HG03354 (cell line): ENCODE measurements around the gene SULT1C4.
"Not testable (repeated sequence)": the region's sequence is repeated elsewhere in the genome, so short reads cannot be mapped to it uniquely, and the experiment has no call there.

Experiments
- ATAC-seq: cut with Tn5 transposase; IDR thresholded peaks from one replicate; pipeline ENCODE4 v1.9.1; 2021; ENCODE audit warnings: mild to moderate bottlenecking; ENCODE audit not compliant: unreplicated experiment, poor library complexity, severe bottlenecking

The SULT1C4 gene

DNA sequence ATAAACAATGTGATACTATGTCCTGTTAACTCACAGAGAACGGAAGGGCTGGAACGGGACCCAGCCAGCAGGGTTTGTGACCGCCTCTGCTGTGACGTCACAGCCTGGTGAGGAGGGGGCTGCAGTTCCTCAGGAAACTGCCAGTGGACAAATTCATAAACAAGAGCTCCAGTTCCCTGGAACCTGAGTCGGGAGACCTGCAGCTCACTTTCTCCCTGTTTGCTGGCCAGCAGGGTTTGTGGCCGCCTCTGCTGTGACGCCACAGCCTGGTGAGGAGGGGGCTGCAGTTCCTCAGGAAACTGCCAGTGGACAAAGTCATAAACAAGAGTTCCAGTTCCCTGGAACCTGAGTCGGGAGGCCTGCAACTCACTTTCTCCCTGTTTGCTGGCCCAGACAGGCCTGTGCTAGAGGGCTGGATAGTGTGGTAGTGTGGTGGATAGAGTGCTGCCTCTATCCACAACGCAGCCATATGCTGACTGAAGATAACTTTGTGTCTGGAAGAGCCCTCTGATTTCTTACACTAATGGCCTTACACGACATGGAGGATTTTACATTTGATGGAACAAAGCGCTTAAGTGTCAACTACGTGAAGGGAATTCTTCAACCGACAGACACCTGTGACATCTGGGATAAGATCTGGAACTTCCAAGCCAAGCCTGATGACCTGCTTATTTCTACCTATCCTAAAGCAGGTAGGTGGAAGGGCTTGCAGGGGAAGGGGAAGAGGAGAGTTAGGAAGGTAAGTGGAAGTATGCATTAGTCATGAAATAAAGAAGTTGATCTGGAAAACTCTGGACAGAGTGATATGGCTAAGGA lies at the start of gene SULT1C4:
Gene SULT1C4, plus strand, starts transcription at position 140 of the 816 bp plus-strand sequence. Its CDS starts 384 bp downstream, at position 524.
- no peak for ATAC-seq

DNA sequence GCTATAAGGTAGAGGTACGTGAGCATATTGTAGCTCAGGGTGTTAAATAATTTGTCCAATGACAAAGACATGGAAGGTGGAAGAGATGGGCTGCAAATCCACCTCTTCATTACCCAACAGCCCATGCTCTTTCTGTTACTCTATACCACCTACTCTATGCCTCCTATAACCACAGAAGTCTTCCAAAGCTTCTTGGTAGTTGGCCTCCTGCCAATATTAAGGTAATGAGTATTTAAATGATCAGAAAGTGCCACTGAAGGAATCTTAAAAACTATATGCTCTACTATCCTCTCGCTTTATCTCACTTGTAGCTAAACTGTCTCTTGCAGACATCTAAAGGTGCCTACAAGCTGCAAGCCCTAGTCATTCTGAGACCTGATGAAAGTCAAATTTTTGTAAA lies 48.0 kb upstream of the SULT1C4 start:
- ATAC-seq = no peak

DNA sequence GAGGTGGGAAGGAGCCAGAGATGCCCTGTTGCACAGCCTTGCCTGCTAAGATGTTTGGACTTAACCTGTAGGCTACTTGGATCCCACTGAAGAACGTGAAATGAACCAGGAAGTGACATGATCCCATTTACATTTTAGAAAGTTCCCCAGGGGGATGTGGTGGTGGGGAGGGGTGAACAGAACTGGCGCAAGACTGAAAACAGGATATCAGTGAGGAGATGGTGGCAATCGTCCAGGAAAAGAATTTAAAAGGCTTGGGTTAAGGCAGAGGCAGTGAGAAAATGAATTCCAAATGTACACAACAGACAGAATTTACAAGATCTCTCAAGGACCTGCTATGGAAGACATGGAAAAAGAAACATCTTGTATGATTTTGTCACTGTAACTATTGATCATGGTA lies 46.8 kb upstream of the SULT1C4 start:
- no peak for ATAC-seq

DNA sequence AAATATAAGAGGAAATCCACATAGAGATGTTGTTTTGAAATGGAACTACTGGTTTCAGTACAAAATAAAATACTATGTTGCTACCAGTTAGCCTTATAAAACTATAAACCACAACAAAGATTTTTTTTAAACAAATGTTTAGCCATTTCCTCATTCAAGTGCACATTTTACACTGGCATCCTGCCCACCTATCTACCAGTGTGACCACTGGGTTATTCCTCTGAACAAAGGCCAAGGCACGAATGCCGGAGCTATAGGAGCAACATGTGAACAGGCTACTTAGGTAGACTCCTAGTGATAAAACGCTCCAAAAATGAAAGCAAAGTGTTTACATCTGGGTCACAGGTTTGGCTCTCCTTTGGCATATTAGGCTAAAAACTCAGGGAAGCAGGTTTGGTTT lies 31.8 kb upstream of the SULT1C4 start:
- ATAC-seq = no peak

DNA sequence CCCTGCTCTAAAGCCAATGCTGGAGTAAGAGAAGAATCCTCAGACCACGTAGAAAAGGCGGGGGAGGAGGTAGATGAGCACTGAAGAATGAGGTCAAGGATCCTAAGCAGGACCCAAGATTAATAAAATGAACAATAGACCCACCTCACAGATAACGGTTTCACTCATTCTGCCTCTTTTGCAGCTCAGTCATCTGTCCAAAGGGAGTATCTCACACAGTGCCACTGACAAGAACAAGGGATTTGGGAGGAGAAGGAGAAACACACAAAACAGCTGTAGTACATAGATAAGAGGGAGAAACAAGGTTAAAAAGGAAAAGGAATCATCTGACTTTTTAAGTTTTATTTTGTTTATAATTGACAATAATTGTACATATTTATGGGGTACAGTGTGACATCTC lies 30.9 kb upstream of the SULT1C4 start:
- no peak for ATAC-seq

DNA sequence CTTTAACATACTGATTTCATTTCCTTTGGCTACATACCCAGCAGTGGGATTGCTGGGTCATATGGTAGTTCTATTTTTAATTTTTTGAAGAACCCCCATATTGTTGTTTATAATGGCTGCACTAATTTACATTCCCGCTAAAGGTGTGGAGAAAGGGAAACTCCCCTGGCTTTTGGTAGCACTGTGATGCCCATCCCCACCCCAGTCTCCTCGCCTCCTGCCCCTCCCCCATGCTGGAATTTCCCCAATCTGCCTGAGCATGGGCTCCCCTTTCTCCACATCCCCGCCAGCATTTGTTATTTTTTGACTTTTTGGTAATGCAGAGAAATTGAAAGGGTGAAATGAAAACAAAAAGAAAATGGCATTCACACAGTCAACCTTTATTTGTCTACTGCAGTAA lies 30.0 kb upstream of the SULT1C4 start:
- no peak for ATAC-seq

DNA sequence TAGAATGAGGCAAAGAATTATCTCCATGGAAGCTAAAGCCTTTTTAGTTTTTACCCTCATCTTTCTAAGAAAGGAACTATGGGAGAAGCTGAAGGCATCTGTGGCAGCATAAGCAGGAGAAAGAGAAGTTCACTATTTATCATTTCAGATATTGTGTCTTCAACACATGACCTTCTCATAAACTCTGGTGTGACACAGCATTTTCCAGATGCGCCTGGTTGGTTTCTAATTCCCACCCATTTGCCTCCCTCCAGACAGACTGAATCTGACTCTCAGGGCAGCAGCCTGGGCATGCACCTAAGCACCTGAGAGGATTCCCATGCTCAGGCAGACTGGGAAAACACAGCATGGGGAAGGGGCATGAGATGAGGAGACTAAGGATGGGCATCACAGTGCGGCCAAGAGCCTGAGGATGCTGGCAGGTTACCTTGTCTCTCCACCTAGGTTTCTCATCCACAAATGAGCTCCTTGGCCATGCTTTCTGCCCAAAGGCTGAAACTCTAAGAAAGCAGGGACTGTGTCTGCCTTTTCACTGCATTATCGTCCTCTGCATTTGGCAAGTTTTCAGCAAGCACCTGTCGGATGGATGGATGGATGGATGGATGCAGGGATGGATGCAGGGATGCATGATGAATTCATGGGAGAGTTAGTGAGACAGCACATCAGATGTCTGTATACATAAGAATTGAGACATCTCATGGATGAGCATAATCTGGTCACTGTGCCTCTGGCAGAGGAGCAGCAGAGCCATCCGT lies 28.8 kb upstream of the SULT1C4 start:
- no peak for ATAC-seq

DNA sequence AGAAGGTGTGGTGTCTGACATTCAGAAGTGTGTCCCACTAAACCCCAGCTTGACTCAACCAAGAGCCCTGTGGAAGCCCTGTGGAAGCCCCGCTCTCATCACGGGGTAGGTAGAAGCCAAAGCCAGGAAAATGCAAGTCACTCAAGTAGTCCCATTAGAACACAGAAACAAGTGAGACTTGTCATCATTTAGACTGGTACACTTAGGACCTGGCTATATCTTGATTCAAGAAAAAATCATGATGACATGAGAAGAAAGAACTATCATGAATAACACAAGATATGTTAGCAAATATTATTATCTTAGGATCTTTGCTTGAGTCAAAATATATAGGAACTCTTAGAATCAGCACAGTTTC lies 28.2 kb upstream of the SULT1C4 start:
- ATAC-seq = no peak

DNA sequence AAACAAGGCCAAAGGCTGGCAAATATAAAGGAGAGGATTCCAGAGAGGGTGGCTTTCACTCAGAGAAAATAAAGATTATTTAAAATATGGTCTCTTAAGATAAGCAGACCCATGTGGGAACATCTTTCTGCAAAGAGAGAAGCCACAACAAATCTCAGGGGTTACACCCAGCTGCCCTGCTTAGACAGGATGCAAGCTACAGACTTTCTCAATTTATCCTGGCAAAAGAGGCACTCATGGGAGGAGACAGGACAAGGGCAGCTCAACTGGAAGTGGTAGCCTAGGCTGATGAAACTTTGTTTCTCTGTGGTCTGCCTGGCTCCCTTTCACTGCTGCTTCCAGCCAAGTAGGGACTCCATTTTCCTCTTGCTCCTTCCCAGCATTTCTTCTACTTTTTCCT lies 25.9 kb upstream of the SULT1C4 start:
- ATAC-seq = no peak

DNA sequence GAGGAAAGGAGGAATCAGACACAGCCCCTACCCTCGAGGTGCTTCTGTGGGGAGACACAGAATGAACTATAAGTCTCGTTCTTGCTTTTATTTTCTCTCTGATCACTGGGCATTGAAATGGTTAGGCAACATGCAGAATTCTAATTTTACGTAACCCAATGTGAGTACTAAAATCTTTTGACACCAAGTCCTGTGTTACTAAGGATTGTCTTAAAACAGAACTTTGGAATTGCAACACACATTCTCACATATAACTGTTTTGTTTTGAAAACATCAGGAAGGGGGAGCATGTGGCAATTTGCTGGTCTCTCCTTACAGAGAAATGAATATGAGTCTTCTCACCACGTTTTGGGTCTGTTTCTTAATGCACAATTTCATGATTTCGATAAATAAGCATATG lies 23.6 kb upstream of the SULT1C4 start:
- no peak for ATAC-seq

DNA sequence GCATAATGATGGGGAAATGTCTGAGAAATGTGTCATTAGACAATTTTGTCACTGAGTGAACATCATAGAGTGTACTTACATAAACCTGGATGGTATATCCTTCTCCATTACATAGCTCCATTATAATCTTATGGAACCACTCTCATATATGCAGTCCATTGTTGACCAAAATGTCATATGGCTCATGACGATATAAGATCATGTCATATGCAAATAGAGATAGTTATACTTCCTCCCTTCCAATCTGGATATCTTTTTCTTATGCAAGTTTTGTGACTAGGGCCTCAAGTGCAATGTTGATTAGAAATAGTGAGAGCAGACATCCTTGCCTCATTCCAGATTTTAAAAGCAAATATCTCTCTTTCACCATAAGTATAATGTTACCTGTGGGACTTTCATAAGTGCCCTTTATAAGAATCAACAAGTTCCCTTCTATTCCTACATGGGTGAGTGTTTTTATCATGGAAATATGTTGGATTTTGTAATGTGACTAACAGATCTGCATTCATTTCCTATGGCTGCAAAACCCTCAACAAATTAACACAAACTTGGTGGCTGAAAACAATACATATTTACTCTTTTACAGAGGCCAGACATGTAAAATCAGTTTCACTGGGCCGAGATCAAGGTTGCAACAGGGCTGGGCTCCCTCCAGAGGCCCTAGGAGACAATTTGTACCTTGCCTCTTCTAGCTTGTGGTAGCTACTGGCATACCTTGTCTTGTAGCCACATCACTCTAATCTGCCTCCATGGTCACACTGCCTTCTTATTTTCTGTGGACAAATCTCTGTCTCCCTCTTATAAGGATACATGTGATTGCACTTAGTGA lies 21.6 kb upstream of the SULT1C4 start:
- ATAC-seq = no peak

DNA sequence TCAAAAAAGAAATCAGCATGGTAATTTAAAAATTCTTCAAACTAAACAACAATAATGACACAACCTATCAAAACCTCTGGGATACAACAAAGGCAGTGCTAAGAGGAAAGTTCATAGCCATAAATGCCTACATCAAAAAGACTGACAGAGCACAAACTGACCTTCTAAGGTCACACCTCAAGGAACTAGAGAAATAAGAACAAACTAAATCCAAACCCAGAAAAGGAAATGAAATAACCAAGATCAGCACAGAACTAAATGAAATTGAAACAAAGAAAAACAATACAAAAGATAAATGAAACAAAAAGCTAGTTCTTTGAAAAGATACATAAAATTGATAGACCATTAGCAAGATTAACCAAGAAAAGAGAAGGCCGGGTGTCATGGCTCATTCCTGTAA lies 18.4 kb upstream of the SULT1C4 start:
- ATAC-seq = not testable (repeated sequence)

DNA sequence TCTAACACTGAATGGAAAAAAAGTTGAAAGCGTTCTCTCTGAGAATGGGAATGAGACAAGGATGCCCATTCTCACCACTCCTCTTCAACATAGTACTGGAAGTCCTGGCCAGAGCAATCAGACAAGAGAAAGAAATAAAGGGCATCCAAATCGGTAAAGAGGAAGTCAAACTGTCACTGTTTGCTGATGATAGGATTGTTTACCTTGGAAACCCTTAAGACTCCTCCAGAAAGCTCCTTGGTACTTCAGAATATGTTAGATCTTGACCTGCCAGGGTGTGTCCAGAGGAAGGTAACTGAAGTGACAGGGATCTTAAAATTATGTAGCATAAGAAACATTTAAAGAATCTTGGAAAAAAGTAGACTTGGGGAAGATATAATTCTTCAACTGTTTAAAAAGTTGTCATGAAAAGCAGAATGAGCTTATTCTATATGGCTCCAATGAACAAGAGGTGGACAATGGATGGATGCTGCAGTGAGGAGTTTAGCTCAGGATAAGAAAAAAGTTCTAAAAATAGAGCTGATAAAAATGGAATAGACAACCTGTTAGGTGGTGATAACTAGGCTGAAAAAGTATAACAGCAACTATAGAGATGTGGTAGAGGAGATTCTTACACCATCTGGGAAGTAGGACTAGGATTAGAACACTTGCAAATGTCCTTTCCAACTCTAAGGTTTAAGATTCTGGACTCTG lies 16.8 kb upstream of the SULT1C4 start:
- ATAC-seq = no peak

DNA sequence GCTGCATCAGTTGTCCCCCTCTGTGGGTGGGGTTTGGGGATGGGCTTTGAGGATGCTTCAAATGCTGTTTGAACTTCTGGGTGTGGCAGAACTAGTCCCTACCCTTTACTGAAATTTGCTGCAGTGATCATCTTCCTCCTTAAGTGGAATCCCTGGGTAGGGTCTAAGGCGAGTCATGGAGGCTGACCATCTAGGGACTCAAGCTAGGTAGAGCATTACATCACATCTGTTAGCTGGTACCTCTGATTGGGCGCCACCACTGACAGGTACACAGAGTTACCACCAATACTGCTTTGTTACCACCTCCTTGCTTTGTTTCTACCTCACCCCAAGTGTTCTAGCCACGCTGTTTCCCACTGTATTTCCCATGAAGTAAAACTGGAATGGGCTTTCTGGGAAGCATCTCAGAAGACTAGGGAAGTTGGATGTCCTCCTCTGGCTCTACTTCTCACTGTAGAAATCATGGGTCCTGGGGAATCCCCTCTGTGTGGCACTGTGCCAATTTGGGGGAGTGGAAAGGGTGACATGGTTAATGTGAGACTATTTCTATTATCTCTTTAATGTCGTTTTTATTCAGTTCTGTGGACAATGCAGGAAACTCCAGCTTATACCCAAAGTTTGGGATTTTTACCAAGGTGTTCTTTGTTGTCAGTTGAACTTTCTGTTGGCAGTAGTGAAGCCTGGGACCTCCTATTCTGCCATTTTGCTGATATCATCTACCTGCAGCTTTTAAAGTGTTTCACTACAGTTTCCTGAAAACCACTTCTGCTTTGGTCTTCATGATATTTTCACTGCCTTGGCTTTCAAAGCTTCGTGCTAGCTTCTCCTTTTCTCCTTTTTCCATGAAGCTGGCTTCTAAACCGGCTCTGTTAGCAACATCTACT lies 14.5 kb upstream of the SULT1C4 start:
- ATAC-seq = peak; percentile 44

DNA sequence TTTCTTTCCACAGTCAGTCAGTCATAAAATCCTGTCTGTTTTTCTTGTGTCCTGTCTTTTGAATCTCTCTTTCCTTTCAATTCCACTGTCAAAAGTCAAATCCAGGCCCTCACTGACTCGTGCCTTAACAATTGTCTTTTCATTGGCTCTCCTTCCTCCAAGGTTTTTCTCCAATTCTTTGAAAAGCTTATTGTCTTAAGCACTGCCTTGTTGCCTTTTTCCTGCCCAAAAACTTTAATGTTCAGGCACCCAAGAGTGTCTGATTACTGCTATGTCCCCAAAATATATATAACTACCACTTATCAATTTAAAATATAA lies 13.9 kb upstream of the SULT1C4 start:
- no peak for ATAC-seq

DNA sequence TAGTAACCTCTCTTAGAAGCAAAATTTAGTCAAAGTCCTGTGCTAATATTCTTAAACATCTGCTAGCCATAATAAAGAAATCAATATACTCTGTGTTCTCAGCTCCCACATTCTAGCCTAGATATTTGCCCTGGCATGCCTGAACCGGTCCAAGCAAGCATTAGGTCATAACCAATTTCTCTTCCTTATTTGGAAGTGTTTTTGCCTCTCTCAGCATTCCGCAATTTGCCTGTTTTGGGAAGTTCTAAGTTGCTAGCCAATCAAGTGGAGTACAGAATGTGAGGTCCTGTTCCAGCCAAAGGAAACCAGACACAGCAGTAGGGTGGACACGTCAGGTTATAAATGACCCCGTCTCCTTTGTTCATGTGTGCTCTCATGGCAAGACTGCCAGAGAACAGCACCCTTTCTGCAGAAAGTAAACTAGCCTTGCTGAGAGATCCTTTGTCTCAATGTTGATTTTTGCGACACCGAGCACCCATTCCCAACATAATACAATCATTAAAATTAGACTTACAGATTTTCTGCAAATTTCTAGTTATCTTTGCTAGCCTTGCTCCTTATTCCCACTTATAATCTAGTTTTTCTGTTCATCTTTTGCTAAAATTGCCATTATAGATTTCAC lies 13.0 kb upstream of the SULT1C4 start:
- no peak for ATAC-seq

DNA sequence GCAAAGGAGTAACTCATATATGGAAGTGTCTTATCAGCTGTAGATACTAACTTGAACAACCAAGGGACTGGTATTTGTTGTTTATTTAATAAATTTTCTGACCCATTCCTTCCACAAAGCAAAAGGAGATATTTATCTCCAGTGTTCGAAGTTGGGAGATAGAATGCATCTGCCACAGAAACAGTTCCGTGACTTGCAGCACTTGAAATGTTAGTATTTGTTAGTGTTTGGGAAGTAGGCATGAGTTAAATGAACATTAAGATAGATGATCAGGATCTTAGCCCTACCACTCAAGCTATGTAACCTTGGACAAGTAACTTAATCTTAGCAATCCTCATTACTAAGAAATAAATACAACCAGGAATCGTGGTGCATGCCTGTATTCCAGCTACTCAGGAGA lies 12.1 kb upstream of the SULT1C4 start:
- no peak for ATAC-seq

DNA sequence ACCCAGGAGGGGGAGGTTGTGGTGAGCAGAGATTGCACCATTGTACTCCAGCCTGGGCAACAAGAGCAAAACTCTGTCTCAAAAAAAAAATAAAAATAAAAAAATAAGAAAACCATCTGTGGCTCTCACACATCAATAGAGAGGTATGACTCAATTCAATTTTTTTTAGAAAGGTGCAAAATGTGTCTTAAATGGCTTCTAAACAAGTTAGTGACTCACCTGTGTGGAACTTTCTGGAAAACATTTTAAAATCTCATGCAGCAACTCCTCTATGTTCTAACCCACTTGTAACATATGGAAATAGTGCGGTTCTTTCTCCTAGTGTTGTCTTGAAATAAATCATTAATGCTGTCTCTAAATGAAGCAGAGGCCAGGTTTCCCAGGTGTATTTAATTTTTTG lies 10.7 kb upstream of the SULT1C4 start:
- no peak for ATAC-seq
